Breast epithelium (tissue), 3 donors: ENCODE data around the gene FUT9.

Experiments
- POLR2A ChIP-seq: fragments of 450-650 bp; IDR thresholded peaks from one replicate; pipeline ENCODE4 v1.6.1; 2016; ENCODE audit warnings: antibody characterized with exemption, mild to moderate bottlenecking, moderate library complexity
- TF ChIP-seq, protein P1 (sequence below), 3 donors: fragments of 450-650 bp; IDR thresholded peaks; one replicate each; pipeline ENCODE4 v1.5.1; 2016 to 2017; ENCODE audit warnings: antibody characterized with exemption in 3 of 3, mild to moderate bottlenecking in 3 of 3, moderate library complexity in 3 of 3

DNA sequence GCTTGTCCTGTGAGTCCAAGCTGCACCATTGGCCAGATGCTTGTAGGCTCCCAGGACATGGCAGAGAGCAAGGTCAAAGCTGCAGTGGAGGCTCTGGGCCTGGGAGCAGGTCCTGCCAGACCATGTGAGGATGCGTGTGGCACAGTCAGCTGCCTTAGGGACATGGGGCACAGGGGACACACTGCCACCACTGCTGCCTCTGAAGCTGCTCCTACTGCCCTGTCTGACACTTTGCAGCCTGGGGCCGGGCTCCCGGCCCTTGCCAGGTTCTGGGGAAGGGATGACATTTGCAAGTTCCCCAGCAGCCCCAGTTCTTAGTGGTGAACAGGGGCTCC, 13.2 kb upstream of the FUT9 start:
- no peak for TF ChIP-seq POLR2A
- TF ChIP-seq, protein P1, sequence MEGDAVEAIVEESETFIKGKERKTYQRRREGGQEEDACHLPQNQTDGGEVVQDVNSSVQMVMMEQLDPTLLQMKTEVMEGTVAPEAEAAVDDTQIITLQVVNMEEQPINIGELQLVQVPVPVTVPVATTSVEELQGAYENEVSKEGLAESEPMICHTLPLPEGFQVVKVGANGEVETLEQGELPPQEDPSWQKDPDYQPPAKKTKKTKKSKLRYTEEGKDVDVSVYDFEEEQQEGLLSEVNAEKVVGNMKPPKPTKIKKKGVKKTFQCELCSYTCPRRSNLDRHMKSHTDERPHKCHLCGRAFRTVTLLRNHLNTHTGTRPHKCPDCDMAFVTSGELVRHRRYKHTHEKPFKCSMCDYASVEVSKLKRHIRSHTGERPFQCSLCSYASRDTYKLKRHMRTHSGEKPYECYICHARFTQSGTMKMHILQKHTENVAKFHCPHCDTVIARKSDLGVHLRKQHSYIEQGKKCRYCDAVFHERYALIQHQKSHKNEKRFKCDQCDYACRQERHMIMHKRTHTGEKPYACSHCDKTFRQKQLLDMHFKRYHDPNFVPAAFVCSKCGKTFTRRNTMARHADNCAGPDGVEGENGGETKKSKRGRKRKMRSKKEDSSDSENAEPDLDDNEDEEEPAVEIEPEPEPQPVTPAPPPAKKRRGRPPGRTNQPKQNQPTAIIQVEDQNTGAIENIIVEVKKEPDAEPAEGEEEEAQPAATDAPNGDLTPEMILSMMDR (IDR thresholded peaks at IDR 0.05), result no peak
